Stimulated activated CD8-positive, alpha-beta memory T cell treated with anti-CD3 and anti-CD28 coated beads, Interleukin-12 subunit alpha, Interleukin-12 subunit beta, amount 100 ng/mL, for 1 hour (primary cell): ENCODE data around the gene APLF.
"Not testable (repeated sequence)": the region's sequence is repeated elsewhere in the genome, so short reads cannot be mapped to it uniquely, and the experiment has no call there.

Experiments used
- DNase-seq: peaks from one replicate; pipeline ENCODE4 v3.0.0-alpha.2; 2020; ENCODE audit warnings: low read depth

Gene APLF

DNA sequence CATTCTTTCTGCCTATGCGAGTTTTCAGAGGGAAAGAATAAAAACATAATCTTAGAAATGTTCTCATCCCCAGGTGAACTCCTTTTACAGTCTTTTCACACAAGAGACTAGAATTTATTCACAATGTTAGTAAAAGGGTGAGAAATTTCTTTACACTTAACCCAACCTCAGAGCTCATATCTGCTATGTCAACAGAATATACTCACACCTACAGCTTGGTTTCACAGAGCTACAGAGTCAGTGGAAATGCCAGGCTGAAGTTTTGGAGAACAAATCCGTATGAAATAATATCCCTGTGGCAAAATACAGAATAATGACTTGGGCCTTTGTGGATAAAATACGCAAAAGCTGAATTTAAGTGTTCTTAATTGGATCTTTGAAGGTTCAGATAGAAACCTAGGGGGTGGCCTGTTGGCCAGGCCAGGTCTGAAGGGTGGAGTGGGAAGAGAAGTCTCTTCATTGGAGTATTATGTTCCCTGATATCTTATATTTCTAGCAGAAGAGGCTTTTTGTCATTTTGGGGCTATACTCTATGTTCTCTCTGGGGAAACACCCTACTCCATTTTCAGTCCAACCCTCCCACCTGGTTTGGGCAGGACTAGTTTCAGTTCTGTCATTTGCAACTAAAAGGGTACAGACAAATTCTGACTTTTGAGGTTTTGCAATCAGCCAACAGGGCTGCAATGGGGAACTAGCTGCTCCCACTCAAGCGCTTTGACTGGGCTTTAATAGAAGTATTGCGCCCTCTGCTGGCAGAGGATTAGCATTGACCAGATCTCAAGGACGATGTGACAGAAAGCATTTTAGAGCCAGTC lies 26.0 kb upstream of the APLF start:
- DNase-seq = peak; percentile 77

DNA sequence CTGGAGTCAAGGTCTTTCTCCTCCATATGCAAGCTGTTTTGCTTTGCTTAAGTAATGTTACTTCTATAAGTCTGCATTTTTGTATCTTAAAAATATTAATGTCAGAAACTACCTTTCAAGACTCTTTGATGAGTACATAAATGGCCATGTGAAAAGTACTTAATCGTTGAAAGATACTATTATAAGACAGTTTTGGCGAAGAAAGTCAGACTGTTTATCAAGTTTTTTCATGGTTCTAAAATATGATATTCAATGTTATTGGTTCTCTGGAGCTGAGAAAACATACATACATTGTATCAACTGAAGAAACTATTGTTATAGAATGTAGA lies 25.4 kb upstream of the APLF start:
- DNase-seq = no peak

- DNase-seq = not testable (repeated sequence)
These were observed 21.0 kb upstream of the APLF start for GRCh38 chr2:68446425-68446824.

DNA sequence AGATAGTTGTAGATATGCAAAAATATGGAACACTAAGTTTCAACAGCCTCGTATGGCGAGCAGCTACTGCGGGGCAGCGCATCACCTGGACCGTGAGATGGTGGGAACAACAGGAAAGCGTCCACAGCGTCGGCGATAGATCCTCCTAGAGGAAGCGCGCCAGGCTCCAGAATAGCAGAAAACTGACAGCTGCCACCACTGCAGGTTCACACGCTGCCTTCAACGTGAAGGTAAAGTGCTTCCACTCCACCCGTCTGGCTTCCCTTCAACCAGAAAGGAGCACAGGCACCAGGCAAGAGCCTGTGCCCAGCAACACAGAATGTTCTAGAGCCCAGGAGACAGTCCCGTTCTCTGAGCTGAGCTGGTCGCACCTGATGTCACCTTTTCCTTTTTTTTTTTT lies 20.3 kb upstream of the APLF start:
- DNase-seq = no peak

GRCh38 chr2:68448671-68449653 lies 18.4 kb upstream of the APLF start:
- DNase-seq = no peak

DNA sequence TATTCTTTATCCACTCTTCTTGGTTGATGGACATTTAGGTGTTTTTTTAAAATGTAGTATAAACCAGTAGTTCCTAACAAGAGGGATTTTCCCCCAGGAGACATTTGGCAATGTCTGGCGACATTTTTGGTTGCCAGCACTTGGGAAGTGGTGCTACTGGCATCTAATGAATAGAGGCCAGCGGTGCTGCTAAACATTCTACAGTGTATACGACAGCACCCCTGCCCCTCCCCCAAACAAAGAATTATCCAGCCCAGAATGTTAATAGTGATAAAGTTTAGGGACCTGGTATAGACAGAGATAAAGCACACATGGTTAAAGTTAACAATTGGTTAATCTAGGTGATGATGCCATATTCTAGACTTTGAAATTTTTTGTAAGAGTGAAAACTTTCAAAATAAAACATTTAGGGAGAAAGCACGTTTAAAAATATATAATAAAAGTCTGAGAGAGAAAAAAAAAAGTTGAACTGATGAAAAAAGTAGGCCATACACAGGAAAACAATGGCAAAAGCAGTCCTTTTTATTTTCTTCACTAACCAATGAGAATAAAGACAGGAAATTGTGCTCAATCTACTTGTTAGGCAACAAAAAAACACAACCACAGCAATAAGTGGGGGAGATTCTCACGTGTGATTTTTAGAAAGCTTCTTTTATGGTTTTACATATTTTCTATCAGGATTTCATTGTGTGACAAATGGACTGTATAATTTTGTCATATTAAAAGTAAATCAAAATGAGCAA lies 15.1 kb upstream of the APLF start:
- no peak for DNase-seq

DNA sequence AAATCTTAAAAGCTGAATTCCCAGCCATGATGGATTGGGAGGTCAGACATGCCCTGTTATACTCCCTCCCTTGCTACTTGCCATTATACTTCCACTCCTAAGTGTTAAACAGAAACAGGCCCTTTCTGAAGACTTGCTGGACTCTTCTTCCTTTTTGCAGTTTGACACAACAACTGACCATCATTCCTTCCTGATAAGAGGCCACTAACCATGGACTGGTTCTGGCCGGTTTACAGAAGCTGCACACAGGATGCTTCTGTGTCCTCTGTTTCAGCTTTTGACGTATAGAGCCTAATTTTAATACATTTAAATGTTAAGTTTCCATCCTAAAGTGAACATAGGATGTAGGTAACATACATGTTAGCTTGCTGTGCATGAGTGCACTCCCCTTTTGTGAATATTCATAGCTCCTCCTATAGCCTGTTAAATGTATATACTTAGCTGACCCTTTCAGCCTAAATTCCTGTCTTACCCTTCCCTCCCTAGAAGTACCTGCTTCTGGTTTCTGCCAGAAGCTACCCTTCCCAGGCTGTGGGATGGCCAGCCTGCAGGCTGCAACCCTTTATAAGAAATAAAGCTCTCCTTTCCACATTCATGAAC lies 13.5 kb upstream of the APLF start:
- no peak for DNase-seq

DNA sequence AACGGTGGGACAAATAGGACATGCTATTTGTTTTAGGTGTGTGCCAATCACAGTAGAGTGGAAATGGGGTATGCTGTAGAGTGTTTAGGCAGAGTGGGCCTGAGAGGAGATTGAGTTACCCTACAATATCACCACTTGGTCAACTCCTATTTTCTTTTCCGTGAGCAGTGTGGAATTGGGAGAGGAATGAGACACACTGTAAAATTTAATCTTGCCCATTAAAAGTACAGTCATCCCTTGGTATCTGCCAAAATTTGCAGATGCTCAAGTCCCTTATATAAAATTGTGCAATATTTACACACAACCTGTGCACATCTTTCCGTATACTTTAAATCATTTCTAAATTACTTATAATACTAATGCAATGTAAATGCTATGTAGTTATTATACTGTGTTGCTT lies 12.7 kb upstream of the APLF start:
- DNase-seq = no peak

- DNase-seq = no peak
These were observed 11.2 kb upstream of the APLF start for GRCh38 chr2:68456198-68456597.

DNA sequence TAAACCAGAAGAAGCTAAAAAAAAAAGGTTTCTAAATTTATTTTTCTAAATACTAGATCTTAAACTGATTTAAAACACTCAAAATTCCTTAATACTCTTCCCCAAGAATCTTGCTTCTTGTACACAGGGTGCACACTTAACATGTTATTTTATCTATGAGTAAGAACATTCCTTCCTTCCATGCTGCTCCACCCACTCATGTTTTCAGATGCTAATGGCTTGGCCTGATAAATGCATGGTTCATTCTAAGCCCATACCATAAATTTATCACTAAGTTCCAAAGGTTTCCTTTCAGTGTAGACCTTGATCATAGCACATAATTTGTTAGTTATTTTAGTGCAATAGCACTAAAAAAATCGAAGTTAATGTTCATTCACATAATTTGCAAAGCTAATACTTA lies 8.4 kb upstream of the APLF start:
- no peak for DNase-seq

DNA sequence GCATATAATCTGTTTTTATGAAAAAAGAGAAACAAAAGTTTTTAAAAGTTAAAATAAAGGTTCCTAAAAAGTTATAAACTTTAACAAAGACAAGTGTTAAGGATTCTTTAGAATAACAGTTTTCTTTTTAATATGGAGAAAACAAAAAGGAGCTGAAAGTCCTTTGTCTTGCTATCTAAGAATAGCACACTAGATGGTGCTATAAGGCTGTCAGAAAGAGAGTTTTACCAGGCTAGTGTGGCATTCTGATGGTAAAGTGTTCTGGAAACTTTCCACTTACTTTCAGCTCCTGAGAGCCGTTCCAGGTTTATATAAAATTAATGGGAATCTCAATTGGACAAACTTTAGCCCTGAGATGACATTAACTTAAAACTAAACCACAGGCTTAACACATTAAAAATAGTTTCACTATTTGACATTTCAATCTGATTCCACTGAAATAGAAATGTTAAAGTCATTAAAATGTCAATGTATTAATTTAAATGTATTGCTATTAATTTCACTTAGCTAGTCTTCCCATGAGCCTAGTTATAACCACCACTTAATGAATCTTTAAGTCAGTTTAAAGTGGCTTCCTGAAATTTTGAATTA lies 4.0 kb upstream of the APLF start:
- no peak for DNase-seq

GRCh38 chr2:68464651-68465050 lies 2.7 kb upstream of the APLF start:
- DNase-seq = no peak

DNA sequence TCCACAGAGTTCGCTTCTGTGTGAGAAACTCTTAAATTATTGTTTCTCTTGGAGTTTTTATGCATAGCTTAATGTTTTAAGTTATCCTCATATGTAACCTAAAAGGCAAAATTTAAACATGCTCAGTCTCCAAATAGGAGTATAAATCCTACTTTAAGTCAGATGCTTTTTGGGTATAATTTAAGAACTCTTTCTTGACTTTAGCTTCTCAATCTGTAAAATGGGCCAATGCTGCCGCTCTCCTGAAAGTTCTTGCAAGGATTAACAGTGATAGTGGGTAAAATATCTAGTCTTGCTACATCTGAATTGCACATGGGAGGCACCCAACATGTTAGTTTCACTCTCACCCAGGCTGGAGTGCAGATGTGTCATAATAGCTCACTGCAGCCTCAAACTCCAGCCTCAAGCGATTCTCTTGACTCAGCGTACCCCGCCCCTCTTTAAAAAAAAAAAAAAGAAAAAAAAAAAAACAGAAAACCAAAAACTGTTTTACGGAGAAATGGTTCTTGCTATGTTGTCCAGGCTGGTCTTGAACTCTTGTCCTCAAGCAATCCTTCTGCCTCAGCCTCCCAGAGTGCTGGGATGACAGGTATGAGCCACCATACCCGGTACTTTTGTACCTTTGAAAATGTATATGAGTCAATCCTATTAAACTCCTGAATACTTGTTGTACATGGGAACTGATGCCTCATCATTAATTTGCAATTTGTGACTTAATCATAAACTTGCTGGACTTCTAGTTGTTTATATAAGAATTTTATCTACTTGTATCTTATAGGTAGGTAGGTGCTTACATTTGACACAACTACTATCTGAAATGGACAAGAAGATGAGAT lies 2.1 kb upstream of the APLF start:
- no peak for DNase-seq

- peak; percentile 48 for DNase-seq
These were observed 1.0 kb upstream of the APLF start for GRCh38 chr2:68466361-68466777.

DNA sequence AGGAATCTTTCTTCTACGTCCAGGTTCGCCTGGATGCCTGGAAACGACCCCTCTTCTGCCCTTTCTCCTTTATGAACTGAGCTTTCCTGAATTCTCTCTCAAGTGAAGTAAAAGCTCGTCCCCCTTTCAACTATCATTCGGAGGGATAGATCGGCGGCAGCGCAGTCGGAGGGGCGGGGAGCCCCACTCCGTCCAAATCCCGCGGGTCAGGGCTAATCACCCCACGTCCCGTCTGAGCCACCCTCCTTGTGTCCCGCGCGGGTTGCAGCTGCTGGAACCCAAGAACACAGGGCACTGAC lies 658 bp upstream of the APLF start:
- DNase-seq = no peak

DNA sequence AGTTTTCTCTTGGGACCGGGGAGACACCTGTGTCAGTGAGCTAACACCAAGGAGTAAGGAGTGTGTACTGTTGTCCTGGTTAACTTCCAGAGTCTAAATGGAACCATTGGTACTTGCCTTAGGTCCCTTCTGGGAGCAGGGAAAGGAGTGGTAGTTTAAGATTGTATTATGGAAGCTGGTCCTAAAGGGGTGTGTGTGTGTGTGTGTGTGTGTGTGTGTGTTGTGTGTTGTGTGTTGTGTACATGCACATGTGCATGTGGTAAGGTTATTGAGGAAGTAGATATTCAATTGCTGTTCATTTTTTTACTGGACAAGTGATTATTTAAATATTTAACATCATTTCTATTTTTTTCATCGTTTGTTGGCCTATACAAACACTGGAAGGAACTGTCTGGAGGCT lies 1.4 kb downstream of the APLF start:
- DNase-seq = no peak

GRCh38 chr2:68469935-68470334 lies 2.5 kb downstream of the APLF start:
- no peak for DNase-seq

DNA sequence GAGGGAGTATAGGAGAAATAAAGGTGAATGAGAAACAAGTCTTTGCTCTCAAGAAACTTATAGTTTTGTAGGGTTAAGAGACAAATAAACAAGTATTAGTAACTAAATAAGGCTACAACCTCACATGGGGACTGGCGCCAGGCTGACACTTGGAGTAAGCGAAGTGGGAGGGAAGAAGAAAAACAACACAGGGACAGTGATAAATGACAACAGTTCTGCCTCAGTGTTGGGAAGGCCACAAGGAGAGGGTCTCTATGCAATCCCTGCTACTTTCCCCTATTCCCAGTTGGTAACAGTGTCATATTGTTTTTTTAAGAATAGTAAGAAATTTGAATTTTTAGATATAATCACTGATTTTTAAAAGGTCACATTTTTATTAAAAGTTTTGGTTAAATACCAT lies 4.0 kb downstream of the APLF start:
- DNase-seq = no peak

DNA sequence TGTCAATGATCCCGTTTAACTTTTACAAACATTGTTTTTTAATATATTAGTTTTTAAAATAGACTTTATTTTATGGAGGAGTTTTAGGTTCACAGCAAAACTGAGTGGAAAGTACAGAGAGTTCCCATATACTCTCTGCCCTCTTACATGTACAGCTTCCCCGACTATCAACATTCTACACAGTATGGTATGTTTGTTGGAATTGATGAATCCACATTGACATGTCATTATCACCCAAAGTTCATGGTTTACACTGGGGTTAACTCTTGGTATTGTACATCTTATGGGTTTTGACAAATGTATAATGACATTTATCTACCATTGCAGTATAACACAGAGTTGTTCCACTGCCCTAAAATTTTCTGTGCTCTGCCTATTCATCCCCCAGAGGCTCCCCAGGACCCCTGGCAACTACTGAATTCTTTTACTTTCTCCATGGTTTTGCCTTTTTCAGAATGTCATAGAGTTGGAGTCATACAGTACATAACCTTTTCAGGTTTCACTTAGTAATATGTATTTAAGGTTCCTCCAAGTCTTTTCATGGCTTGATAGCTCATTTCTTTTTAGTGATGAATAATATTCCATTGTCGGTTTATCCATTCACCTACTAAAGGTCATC lies 5.5 kb downstream of the APLF start:
- DNase-seq = no peak

- DNase-seq = no peak
These were observed 7.7 kb downstream of the APLF start for GRCh38 chr2:68475110-68475509.

GRCh38 chr2:68475576-68475975 lies 8.2 kb downstream of the APLF start:
- no peak for DNase-seq
